Fibroblast of lung (primary cell): Measurements from ENCODE around the gene POLR2I. TPM values are rescaled to one million over a fixed set of nuclear protein-coding genes. Genes with fewer than 3 reads are reported as not detected.

Source experiments
- DNase-seq, 2 donors: peaks; one replicate each; pipeline versions ENCODE4 v3.0.0 to v3.0.0-alpha.2; 2010; ENCODE audit warnings: low read depth in 2 of 2
- H2AFZ ChIP-seq: 2 replicates; pipeline ENCODE4 v1.5.1; 2012; ENCODE audit warnings: low read length, control low read depth, inconsistent platforms
- H3K27ac ChIP-seq: 2 replicates; pipeline ENCODE4 v1.5.1; 2011; ENCODE audit warnings: low read length, control low read depth; ENCODE audit not compliant: insufficient read depth
- H3K27me3 ChIP-seq: 2 replicates; pipeline ENCODE4 v1.5.1; 2011; ENCODE audit warnings: mild to moderate bottlenecking, low read length; ENCODE audit not compliant: control insufficient read depth, insufficient read depth
- H3K36me3 ChIP-seq: 2 replicates; pipeline ENCODE4 v1.5.1; 2011; ENCODE audit warnings: low read length; ENCODE audit not compliant: control insufficient read depth, insufficient read depth
- H3K4me1 ChIP-seq: 2 replicates; pipeline ENCODE4 v1.5.1; 2011; ENCODE audit warnings: low read length; ENCODE audit not compliant: control insufficient read depth, insufficient read depth; ENCODE audit errors: extremely low read depth
- H3K4me2 ChIP-seq: 2 replicates; pipeline ENCODE4 v1.5.1; 2011; ENCODE audit warnings: low read length, control low read depth; ENCODE audit not compliant: insufficient read depth; ENCODE audit errors: extremely low read depth
- H3K4me3 ChIP-seq, 4 experiments: fragments of 200-600 bp in 1 of 4; sonication (generic) in 1 of 4; replicated peaks in 1 of 4; 2 replicates each; pipeline ENCODE4 v1.5.1; 2011 to 2016; ENCODE audit warnings: low read length in 4 of 4, low read depth in 3 of 4, mild to moderate bottlenecking in 3 of 4, control low read depth in 2 of 4, inconsistent platforms in 1 of 4, mixed read lengths in 1 of 4; ENCODE audit not compliant: insufficient read depth in 1 of 4; ENCODE audit errors: control extremely low read depth in 1 of 4
- H3K79me2 ChIP-seq: 2 replicates; pipeline ENCODE4 v1.5.1; 2012; ENCODE audit warnings: mild to moderate bottlenecking, low read length, inconsistent platforms; ENCODE audit not compliant: control insufficient read depth, insufficient read depth
- H3K9ac ChIP-seq: 2 replicates; pipeline ENCODE4 v1.5.1; 2011; ENCODE audit warnings: mild to moderate bottlenecking, low read length, control low read depth; ENCODE audit not compliant: insufficient read depth
- H3K9me3 ChIP-seq: 2 replicates; pipeline ENCODE4 v1.5.1; 2012; ENCODE audit warnings: low read depth, low read length; ENCODE audit not compliant: control insufficient read depth, insufficient read depth
- H4K20me1 ChIP-seq: 2 replicates; pipeline ENCODE4 v1.5.1; 2011; ENCODE audit warnings: low read length; ENCODE audit not compliant: control insufficient read depth, insufficient read depth; ENCODE audit errors: extremely low read depth
- EZH2 ChIP-seq: IDR thresholded peaks from 2 replicates; pipeline ENCODE4 v1.5.1; 2012; ENCODE audit warnings: low read length, control low read depth, mild to moderate bottlenecking; ENCODE audit errors: missing control alignments
- polyA plus RNA-seq, 2 donors: library from polyadenylated mRNA; depleted of rRNA in 1 of 2; stranded (reverse) in 1 of 2; unstranded in 1 of 2; fragments of >200 nt; gene quantifications; 2 replicates each; pipeline ENCODE4 v1.2.1, GENCODE V29; 2011 to 2012; ENCODE audit warnings: missing spikeins in 1 of 2
- total RNA-seq: library from RNA; depleted of rRNA; stranded (reverse); fragments of >200 nt; gene quantifications from 2 replicates; pipeline ENCODE4 v1.2.1, GENCODE V29; 2014
- TF ChIP-seq, protein P1 (sequence below), 2 donors: IDR thresholded peaks in 1 of 2; conservative IDR thresholded peaks in 1 of 2; 1 replicate in 1 of 2; 2 replicates in 1 of 2; pipeline ENCODE4 v1.5.1; 2011 to 2012; ENCODE audit warnings: low read length in 2 of 2, control low read depth in 1 of 2, inconsistent platforms in 1 of 2, low read depth in 1 of 2, mild to moderate bottlenecking in 1 of 2

POLR2I gene
- total and polyA plus RNA-seq, 2 donors (not counting 1 experiment from before 2014, with no cell fraction given): 36.1 to 97.6 TPM

DNA sequence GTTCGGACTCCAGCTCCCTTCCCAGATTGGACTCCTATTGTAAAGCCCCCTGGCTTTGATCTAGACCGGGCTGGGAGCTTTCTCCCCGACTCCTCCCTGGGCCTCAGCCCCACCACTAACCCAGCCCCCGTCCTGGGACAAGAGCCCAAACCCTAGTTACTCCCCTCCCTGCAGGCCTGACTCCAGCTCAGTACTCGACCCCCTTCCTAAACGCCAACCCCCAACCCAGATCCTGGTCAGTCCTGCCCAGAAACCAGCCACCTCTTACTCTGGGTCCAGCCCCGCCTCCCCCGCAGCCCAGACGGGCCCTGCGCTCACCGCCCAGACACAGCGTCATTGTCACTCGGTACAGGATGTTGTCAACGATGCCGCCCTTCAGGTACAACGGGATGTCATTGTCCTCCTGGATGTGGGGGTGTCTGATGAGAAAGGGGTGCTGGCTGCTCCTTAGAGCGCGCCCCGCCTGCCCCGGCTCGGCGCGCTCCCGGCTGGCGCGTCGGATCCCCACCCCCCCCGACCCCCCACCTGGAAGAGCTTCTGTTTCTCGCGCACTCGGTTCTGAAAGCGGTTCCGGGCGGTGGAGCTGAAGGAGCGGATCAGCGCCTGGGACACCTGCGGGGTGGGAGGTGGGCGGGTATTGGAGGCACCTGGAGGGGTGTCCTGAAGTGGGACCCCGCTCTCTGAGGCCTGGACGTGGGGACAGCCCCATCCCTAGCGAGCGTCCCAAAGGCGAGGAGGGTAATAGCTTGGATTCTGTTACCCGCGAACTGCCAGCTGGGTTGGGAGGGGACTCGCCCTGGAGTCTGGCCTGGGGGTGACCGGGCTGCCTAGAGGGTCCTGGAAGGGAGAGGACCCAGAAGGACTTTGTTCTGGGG, 36.7 kb upstream of the POLR2I start:
- Histone ChIP-seq H3K4me1 (peaks cover 6% of the 10 kb centered on the region), H3K4me2 (peak overlapping the region; percentile 75), H3K9ac (peak overlapping the region; percentile 53), H3K27me3 (no peaks in the 10 kb centered on the region), H3K4me3 (peak overlapping the region; percentile 5 to 76 (median 48)), H3K79me2 (no peaks in the 10 kb centered on the region), H3K36me3 (peaks cover 16% of the 10 kb centered on the region), H2AFZ (no peak overlapping the region), H4K20me1 (no peaks in the 10 kb centered on the region), H3K9me3 (no peaks in the 10 kb centered on the region), H3K27ac (peak overlapping the region; percentile 61)
- DNase-seq: peak in 1 of 2 donors; percentile 11
- TF ChIP-seq, protein P1, sequence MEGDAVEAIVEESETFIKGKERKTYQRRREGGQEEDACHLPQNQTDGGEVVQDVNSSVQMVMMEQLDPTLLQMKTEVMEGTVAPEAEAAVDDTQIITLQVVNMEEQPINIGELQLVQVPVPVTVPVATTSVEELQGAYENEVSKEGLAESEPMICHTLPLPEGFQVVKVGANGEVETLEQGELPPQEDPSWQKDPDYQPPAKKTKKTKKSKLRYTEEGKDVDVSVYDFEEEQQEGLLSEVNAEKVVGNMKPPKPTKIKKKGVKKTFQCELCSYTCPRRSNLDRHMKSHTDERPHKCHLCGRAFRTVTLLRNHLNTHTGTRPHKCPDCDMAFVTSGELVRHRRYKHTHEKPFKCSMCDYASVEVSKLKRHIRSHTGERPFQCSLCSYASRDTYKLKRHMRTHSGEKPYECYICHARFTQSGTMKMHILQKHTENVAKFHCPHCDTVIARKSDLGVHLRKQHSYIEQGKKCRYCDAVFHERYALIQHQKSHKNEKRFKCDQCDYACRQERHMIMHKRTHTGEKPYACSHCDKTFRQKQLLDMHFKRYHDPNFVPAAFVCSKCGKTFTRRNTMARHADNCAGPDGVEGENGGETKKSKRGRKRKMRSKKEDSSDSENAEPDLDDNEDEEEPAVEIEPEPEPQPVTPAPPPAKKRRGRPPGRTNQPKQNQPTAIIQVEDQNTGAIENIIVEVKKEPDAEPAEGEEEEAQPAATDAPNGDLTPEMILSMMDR (conservative IDR thresholded peaks at IDR 0.05 in 1 of 2, IDR thresholded peaks at IDR 0.05 in 1 of 2; ENCODE audit: low read depth in 1 of 2, low read length in 2 of 2): no peak
- no peak for TF ChIP-seq EZH2

DNA sequence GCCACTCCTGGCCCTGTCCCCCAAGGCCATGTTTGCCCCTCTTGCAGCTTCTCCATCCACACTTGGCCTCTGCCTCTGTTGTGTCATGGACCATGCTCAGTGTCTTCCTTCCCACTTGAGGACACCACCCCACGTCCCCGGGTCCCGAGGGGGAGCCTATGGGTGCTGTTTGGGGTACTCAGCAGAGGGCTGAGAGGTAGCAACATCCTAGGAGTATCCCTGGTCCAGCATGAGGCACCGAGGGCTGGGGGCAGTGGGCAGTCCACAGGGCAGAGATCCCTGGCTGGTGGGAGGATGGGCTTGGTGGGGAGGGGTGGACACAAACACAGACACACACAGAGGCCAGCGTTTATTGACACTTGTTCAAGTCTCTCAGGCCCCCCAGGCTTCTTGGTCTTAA, 35.9 kb upstream of the POLR2I start:
- Histone ChIP-seq H2AFZ (no peak overlapping the region), H3K4me1 (peaks cover 6% of the 10 kb centered on the region), H3K79me2 (peaks cover 2% of the 10 kb centered on the region), H3K27me3 (no peaks in the 10 kb centered on the region), H4K20me1 (no peaks in the 10 kb centered on the region), H3K27ac (no peak overlapping the region), H3K36me3 (peaks cover 24% of the 10 kb centered on the region), H3K9ac (no peak overlapping the region), H3K4me3 (peak overlapping the region in 1 of 4 experiments; percentile 76), H3K9me3 (no peaks in the 10 kb centered on the region), H3K4me2 (peak overlapping the region; percentile 75)
- TF ChIP-seq EZH2: no peak
- TF ChIP-seq, protein P1 (conservative IDR thresholded peaks at IDR 0.05 in 1 of 2, IDR thresholded peaks at IDR 0.05 in 1 of 2; ENCODE audit: low read depth in 1 of 2, low read length in 2 of 2): no peak
- DNase-seq: no peak

DNA sequence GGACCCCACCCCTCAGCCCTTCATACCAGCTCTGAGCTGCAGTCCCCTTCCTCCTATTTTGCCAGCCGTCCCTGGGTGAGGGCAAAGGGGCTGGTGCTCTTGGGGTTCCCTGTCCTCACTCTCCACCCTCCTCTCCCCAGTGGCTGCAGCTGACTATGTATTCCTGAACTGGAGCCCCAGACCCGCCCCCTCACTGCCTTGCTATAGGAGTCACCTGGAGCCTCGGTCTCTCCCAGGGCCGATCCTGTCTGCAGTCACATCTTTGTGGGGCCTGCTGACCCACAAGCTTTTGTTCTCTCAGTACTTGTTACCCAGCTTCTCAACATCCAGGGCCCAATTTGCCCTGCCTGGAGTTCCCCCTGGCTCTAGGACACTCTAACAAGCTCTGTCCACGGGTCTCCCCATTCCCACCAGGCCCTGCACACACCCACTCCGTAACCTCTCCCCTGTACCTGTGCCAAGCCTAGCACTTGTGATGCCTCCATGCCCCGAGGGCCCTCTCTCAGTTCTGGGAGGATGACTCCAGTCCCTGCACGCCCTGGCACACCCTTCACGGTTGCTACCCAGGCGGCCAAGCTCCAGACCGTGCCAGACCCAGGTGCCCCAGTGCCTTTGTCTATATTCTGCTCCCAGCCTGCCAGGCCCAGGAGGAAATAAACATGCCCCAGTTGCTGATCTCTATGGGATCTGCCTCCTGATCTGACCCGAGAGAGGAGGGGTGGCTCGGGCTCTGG, 35.2 kb upstream of the POLR2I start:
- Histone ChIP-seq H4K20me1 (no peaks in the 10 kb centered on the region), H3K27ac (no peak overlapping the region), H3K9me3 (no peaks in the 10 kb centered on the region), H3K9ac (no peak overlapping the region), H3K36me3 (peaks cover 25% of the 10 kb centered on the region), H3K4me3 (no peak overlapping the region), H2AFZ (no peak overlapping the region), H3K4me2 (no peak overlapping the region), H3K27me3 (no peaks in the 10 kb centered on the region), H3K79me2 (peaks cover 2% of the 10 kb centered on the region), H3K4me1 (peaks cover 6% of the 10 kb centered on the region)
- no peak for DNase-seq
- TF ChIP-seq, protein P1 (conservative IDR thresholded peaks at IDR 0.05 in 1 of 2, IDR thresholded peaks at IDR 0.05 in 1 of 2; ENCODE audit: low read depth in 1 of 2, low read length in 2 of 2): no peak
- TF ChIP-seq EZH2: no peak
